GM18507 (cell line): ENCODE results near the gene ZBTB5.
A peak's percentile ranks its signal among the peaks of the same experiment; 100 is the strongest.
"Not testable (repeated sequence)": the region's sequence is repeated elsewhere in the genome, so short reads cannot be mapped to it uniquely, and the experiment has no call there.

Source experiments
- DNase-seq: peaks from one replicate; pipeline ENCODE4 v3.0.0; 2011; ENCODE audit warnings: low read depth; ENCODE audit not compliant: insufficient read length; ENCODE audit errors: extremely low spot score
- FAIRE-seq: peaks from 2 replicates; lab custom pipeline; 2011; peaks lifted over from hg19 to GRCh38; lab: Jason Lieb, UNC

ZBTB5 gene

GRCh38 chr9:37486616-37487548 lies 21.6 kb upstream of the ZBTB5 start:
- no peak for DNase-seq
- FAIRE-seq, result peak; percentile 52

DNA sequence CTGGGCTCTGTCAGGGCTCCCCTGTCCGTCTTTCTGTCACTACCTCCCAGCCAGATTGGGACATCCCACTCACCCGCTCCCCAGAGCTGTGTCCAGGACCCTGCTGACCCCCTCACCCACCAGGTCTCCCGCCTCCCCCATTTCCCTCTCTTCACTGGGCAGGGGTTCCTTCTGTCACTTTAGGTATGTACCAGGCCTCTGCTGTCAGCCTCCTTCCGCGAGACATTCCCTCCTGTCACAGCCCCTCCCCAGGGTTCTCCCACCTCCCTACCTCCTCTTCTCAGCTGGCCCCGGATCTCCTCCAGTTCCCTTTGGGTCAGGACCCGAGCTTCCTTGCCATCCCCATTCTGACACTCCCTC lies 21.0 kb upstream of the ZBTB5 start:
- DNase-seq, result no peak
- FAIRE-seq, result no peak

DNA sequence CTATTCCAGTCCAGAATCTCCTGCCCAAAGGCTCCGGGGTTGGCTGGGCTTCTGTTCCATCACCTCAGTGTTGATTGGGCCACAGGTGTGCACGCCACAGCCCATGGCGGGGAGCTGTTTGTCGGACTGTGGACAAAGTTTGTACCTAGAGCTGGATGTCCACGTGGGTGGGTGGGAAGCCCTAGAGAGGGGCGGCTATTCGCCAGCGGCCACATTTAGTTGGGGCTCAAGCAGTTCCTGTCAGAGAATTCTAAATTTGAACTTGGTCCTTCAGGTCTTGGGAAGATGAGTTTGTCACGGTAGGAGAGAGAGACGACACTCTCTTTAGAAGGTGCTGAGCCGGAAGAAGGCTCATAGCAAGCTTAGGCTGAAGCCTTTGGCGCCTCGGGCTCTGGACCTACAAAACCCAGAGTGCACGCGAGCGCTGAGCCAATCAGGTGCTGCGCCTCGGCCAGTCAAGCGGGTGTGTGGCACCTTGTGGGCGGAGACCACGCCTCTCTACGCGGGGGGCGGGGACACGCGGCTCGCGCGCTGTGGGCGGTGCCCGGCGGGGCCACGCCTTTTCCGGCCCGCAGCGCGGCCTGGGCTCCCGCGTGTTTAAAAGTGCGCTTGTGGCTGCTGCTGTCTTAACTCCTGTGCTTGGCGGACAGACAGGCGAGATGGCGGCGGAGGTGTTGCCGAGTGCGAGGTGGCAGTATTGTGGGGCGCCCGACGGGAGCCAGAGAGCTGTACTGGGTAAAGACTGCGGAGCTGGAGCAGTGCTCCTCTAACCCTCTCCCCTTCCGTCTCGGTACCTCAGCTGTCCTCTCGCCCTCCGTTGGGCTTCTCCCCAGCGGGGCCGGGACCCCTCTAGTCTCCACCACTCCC lies 20.4 kb upstream of the ZBTB5 start, which contains the start of gene POLR1E:
POLR1E (plus strand) TSS at position 560 of the 867 bp plus-strand sequence; CDS start at position 660, 100 bp downstream.
- FAIRE-seq (peak; percentile 98), DNase-seq (peak; percentile 100)

GRCh38 chr9:37480759-37481158 lies 15.5 kb upstream of the ZBTB5 start:
- DNase-seq (no peak), FAIRE-seq (no peak)

- not testable (repeated sequence) for DNase-seq, FAIRE-seq
These were observed 12.9 kb upstream of the ZBTB5 start for GRCh38 chr9:37477987-37478619.

- not testable (repeated sequence) for FAIRE-seq, DNase-seq
These were observed 12.2 kb upstream of the ZBTB5 start for GRCh38 chr9:37477443-37477842.

DNA sequence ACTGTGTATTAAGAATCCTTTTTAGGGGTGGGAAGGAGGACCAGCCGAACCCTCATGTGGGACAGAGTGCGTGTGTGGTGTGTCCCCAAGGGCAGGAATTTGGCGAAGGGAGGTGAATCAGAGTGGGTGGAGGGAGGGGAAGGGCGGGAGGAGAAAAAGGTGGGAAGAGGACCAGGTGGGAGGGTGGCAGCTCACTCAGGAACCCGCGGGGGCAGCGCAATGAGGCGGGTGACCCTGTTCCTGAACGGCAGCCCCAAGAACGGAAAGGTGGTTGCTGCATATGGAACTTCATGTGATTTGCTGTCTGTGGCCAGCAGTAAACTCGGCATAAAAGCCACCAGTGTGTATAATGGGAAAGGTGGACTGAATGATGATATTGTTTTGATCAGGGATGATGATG lies 11.7 kb upstream of the ZBTB5 start:
- FAIRE-seq (no peak), DNase-seq (no peak)

GRCh38 chr9:37474438-37474837 lies 9.2 kb upstream of the ZBTB5 start:
- no peak for FAIRE-seq
- DNase-seq, result no peak

GRCh38 chr9:37473982-37474381 lies 8.7 kb upstream of the ZBTB5 start:
- not testable (repeated sequence) for DNase-seq, FAIRE-seq

DNA sequence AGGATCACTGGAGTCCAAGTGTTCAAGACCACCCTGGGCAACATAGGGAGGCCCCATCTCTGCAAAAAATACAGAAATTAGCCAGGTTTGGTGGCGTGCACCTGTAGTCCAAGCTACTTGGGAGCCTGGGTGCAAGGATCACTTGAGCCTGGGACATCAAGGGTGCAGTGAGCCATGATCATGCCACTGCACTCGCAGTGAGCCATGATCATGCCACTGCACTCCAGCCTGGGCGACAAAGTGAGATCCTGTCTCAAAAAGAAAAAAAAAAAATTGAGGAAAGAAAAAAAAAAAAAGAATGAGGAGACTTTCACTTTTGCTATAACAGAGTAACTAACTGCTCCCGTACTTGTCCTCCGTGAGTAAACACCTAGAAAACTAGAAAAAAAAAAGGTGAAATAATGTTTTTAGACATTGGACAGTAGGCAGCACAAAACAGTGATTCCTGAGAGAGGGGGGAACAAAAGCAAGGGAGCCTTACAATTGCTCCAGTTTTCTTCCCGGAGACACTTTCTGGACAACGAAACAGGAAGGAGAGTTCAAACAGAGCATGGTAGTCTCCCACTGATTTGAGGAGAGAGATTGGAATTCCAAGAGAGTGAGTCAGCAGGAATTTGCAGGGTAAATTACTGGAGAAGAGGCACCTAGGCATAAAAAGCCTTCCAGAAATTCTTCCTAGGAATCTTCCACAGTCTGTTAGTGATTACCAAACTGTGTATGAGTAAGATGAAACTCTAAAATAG lies 6.9 kb upstream of the ZBTB5 start:
- no peak for DNase-seq
- no peak for FAIRE-seq

DNA sequence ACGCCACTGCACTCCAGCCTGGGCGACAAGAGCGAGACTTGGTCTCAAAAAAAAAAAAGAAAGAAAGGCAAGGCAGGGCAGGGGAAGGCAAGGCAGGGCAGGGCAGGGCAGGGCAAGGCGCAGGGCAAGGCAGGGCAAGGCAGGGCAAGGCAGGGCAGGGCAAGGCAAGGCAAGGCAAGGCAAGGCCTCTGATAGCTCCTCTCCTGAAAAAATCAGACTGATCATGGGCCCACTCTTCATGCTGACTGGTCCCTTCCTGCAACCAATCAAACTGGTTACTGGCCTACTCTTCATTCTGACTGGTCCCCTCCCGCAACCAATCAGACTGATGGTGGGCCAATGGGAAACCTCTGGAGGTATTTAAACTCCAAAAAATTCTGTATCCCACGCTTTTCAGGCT lies 3.4 kb upstream of the ZBTB5 start:
- no peak for FAIRE-seq

GRCh38 chr9:37467530-37467929 lies 2.3 kb upstream of the ZBTB5 start:
- not testable (repeated sequence) for DNase-seq, FAIRE-seq

More for the DNA sequence above, 3.4 kb upstream of the ZBTB5 start:
- DNase-seq, result no peak

DNA sequence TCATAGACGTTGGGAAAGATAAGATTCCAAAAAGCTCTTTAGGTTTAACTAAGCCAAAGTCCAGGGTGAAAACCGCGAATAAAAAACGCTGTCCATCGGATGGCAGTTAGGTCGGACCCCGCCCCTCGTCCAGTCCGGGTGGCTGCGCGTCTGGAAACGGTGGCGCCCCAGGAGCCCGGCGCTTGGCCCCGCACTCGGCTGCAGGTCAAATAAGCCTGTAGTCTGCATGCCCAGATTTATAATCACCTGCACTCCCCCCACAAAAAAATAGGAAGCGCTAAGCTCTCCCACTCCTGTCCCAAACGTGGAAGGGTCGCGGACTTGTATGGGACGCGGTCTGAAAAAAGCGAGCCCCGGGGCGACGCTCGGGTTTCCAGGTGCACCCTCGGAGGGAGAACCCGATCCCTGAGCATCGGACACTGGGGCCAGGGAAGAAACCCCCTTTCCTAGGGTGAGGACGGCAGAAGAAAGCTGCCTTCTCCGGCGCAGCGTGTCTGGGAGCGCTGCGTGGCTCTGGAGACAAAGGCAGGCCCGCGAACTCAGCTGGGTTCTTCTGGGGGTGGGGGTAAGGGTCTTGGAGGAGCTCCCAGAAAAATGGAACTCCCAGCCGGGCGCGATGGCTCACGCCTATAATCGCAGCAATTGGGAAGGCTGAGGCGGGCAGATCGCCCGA lies 923 bp upstream of the ZBTB5 start:
- FAIRE-seq (no peak), DNase-seq (no peak)

- DNase-seq (peak; percentile 22), FAIRE-seq (no peak)
These were observed 613 bp downstream of the ZBTB5 start for GRCh38 chr9:37464426-37465248.

DNA sequence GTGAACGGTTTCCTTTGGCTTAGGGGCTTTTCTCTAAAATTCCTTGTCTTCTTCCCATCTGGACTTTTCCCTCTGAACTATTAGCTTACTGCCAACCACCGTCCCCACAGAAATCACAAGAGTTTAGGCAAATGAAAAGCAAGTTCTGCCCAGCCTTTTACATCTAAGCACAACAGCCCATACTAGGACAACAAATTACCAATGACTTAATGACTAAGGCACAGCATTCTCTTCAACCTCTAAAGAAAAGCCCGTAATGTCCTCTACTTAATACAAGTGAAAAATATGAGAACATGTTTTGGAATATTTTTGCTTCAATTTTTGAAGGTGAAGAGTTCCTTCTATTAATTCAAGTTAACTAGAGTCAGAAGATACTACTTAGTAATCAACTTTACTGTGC lies 1.2 kb downstream of the ZBTB5 start:
- DNase-seq, result no peak
- no peak for FAIRE-seq

DNA sequence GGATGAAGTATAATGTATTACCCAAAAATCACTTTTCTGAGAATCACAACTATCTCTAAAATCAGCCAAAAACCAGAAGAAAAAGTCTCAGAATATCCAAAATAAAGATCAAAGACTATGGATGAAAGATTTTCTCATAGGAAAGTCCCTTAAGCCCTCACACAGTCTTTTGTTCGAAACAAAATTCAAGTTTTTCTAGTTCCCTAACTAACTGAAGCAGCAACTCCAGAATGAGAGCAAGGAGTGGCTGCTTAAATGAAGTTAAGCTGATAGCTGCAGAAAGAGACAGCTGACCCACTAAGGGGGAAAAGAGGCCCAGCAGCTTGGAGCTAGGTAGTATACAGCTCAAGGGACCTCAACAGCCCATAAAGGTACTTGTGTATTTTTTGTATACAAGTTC lies 8.4 kb downstream of the ZBTB5 start:
- no peak for DNase-seq
- no peak for FAIRE-seq

DNA sequence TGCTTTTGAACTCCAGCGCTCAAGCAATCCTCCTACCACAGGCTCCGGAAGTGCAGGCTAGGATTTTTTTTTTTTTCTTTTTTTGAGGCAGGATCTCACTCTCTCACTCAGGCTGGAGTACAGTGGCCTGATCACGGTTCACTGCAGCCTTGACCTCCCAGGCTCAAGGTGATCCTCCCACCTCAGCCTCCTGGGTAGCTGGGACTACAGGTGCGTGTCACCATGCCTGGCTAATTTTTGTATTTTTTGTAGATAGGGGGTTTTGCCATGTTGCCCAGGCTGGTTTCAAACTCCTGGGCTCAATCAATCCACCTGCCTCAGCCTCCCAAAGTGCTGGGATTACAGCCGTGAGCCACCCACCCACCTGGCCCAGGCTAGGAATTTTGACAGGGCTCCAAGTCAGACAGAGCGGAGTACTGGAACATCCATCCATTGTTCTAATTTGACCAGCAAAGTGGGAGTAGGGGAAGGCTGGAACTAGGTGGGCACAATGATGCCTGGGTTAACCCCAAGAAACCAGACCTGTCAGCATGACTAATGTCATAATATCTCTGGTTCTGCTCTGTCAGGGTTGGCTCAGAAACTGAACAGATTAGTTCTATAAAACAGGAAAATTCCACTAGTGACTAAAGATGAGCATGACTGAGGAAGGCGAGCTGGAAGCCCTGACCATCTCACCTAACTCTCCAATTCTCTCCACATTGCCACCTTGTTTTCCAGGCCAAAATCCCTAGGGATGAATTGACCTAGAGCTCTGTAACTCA lies 9.2 kb downstream of the ZBTB5 start:
- DNase-seq, result no peak
- FAIRE-seq, result no peak
